ENCODE measurements around the gene TMEM183A. TPM values are rescaled to one million over a fixed set of nuclear protein-coding genes. Genes with fewer than 3 reads are reported as not detected.

TMEM183A gene
- total and polyA plus RNA-seq, 9 of the 15 experiments (the other 6 are each of a cell fraction or from before 2014, with no cell fraction given) = 23.4 to 190 (median 124) TPM

DNA sequence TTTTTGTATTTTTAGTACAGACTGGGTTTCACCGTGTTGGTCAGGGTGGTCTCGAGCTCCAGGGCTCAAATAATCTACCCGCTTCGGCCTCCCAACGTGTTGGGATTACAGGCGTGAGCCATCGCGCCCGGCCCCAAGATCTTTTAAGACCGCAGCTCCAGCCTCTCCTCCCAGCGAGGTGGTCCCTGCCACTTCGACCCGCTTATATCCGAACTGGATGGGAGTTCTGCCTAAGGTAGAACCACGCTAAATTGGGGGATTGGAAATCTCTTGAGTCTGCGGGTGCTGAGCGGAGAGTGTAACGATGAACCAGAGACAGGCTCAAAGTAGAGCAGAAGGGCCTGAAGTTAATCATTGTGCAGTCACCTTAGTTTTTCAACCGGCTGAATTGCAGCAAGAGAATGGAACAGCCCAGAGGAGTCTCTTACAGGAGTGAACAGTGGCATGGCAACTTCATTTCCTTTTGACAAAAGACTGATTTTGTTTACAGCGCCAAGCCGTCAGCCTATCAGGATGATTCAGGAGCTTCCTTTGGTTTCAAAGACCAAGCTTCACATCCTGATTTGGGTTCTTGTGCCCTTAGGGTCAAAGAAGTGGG, 39.4 kb upstream of the TMEM183A start:
- CTCF ChIA-PET (ENCODE audit: low intra/inter-chr PET ratio) = no interaction called here
- Histone ChIP-seq H3K4me1 (replicated peaks in 1 of 2; ENCODE audit: control insufficient read depth in 2 of 2, insufficient read depth in 2 of 2, low read length in 2 of 2) (peaks cover 20 to 24% of the 10 kb centered on the region in 2 experiments), H2AFZ (ENCODE audit: low read depth, low read length) (peak overlapping the region; percentile 98), H3K9ac (ENCODE audit: insufficient read depth in 1 of 2, low read depth in 2 of 2, low read length in 2 of 2) (peak overlapping the region; percentile 63 to 88), H3K4me2 (ENCODE audit: insufficient read depth, low read length) (peak overlapping the region; percentile 92), H4K20me1 (replicated peaks; ENCODE audit: control insufficient read depth, insufficient read depth, low read length) (no peaks in the 10 kb centered on the region), H3K9me1 (ENCODE audit: control insufficient read depth, insufficient read depth, low read length) (no peaks in the 10 kb centered on the region), H3K36me3 (ENCODE audit: control insufficient read depth, insufficient read depth, low read length) (peaks cover 31% of the 10 kb centered on the region), H3K27me3 (ENCODE audit: control insufficient read depth in 2 of 2, insufficient read depth in 2 of 2, low read length in 2 of 2) (no peaks in the 10 kb centered on the region), H3K27ac (ENCODE audit: extremely low read depth, low read depth, low read length) (peak overlapping the region; percentile 59), H3K9me3 (replicated peaks; ENCODE audit: control insufficient read depth, insufficient read depth, low read depth, low read length) (no peaks in the 10 kb centered on the region), H3K79me2 (ENCODE audit: control insufficient read depth, insufficient read depth, low read length) (peaks cover 11% of the 10 kb centered on the region; the same call in 2 of the 3 replicates), H3K4me3 (peak overlapping the region; percentile 98)
- in situ Hi-C loops (cut with MboI) (no loop called here), intact Hi-C loops (cut with micrococcal nuclease) (no loop called here)
- FAIRE-seq (no peak), DNase-seq (ENCODE audit: extremely low read depth in 1 of 4, low spot score in 3 of 4) (peak in 3 of 4 experiments; percentile 25 to 49 (median 37)), ATAC-seq (peak; percentile 34)
- 6% methylated on average over 21 of the region's 21 CpGs for WGBS (ENCODE audit: insufficient coverage, low coverage, missing lambda C conversion rate)
- BruUV-seq (replicated peaks) = TSS peak; percentile 81
- POLR2A ChIA-PET = interaction anchor here (0.6 to 1.4 kb wide), 12 partner anchors 8 to 793 kb away, joined by 3 to 13 read pairs (median 4); partner anchors contain the start of genes RABIF and TMEM183A
- no peak for TF ChIP-seq KDM2B (CRISPR knock-in tag; IDR thresholded peaks at IDR 0.05)
- TF ChIP-seq FOXP1 (CRISPR knock-in tag; IDR thresholded peaks at IDR 0.05) = peak; percentile 34; the same call in 1 of the 2 replicates
- TF ChIP-seq ZNF311 (CRISPR knock-in tag; IDR thresholded peaks at IDR 0.05) = no peak
- TF ChIP-seq MEF2A (IDR thresholded peaks at IDR 0.05; ENCODE audit: control insufficient read depth, low read depth, low read length) = no peak
- TF ChIP-seq ZNF445 (CRISPR knock-in tag; IDR thresholded peaks at IDR 0.05; ENCODE audit: low read depth) = no peak
- TF ChIP-seq, protein P1, sequence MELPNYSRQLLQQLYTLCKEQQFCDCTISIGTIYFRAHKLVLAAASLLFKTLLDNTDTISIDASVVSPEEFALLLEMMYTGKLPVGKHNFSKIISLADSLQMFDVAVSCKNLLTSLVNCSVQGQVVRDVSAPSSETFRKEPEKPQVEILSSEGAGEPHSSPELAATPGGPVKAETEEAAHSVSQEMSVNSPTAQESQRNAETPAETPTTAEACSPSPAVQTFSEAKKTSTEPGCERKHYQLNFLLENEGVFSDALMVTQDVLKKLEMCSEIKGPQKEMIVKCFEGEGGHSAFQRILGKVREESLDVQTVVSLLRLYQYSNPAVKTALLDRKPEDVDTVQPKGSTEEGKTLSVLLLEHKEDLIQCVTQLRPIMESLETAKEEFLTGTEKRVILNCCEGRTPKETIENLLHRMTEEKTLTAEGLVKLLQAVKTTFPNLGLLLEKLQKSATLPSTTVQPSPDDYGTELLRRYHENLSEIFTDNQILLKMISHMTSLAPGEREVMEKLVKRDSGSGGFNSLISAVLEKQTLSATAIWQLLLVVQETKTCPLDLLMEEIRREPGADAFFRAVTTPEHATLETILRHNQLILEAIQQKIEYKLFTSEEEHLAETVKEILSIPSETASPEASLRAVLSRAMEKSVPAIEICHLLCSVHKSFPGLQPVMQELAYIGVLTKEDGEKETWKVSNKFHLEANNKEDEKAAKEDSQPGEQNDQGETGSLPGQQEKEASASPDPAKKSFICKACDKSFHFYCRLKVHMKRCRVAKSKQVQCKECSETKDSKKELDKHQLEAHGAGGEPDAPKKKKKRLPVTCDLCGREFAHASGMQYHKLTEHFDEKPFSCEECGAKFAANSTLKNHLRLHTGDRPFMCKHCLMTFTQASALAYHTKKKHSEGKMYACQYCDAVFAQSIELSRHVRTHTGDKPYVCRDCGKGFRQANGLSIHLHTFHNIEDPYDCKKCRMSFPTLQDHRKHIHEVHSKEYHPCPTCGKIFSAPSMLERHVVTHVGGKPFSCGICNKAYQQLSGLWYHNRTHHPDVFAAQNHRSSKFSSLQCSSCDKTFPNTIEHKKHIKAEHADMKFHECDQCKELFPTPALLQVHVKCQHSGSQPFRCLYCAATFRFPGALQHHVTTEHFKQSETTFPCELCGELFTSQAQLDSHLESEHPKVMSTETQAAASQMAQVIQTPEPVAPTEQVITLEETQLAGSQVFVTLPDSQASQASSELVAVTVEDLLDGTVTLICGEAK (IDR thresholded peaks at IDR 0.05) = peak; percentile 43; the same call in 1 of the 2 replicates
- TF ChIP-seq, protein P1 (CRISPR knock-in tag; IDR thresholded peaks at IDR 0.05) = no peak
- no peak for TF ChIP-seq L3MBTL2 (IDR thresholded peaks at IDR 0.05)
- no peak for TF ChIP-seq CBX5 (IDR thresholded peaks at IDR 0.05; ENCODE audit: borderline replicate concordance, low read depth)
- TF ChIP-seq TRIM24 (IDR thresholded peaks at IDR 0.05) = no peak
- 0 out of 2 replicates have a peak, but pooled peaks have one; percentile 29 for TF ChIP-seq ERF (CRISPR knock-in tag; IDR thresholded peaks at IDR 0.05)
- no peak for TF ChIP-seq ADNP (tag; IDR thresholded peaks at IDR 0.05)
- TF ChIP-seq POLR2A (conservative IDR thresholded peaks at IDR 0.05) = no peak
- no peak for TF ChIP-seq ZBTB1 (CRISPR knock-in tag; IDR thresholded peaks at IDR 0.05; ENCODE audit: borderline replicate concordance, low read depth)
- no peak for TF ChIP-seq FIP1L1 (IDR thresholded peaks at IDR 0.05; ENCODE audit: low read depth, low read length, poor library complexity, severe bottlenecking)
- TF ChIP-seq ATF7 (IDR thresholded peaks at IDR 0.05) = peak; percentile 31; the same call in 1 of the 2 replicates
